Measurements from ENCODE around the gene BCLAF1. TPM values are rescaled to one million over a fixed set of nuclear protein-coding genes. Genes with fewer than 3 reads are reported as not detected.
A peak's percentile ranks its signal among the peaks of the same experiment; 100 is the strongest.
"Not testable (repeated sequence)": the region's sequence is repeated elsewhere in the genome, so short reads cannot be mapped to it uniquely, and the experiment has no call there.

Gene BCLAF1
- total and polyA plus RNA-seq, 3 experiments from 2014 or later = 130 to 269 (median 247) TPM

- peak overlapping the region in 1 of 7 donors; percentile 38 for H3K4me3 Mint-ChIP-seq
- peaks cover 0 to under 1% (median 0%) of the 10 kb centered on the region in 5 donors for H3K9me3 Mint-ChIP-seq
- H3K27ac ChIP-seq (ENCODE audit: low read depth, low read length) = no peak overlapping the region
- H3K27me3 ChIP-seq (ENCODE audit: insufficient read depth, low read length, poor library complexity, severe bottlenecking) = no peaks in the 10 kb centered on the region
- peaks cover 8 to 10% (median 8%) of the 10 kb centered on the region in 3 donors for H3K4me1 Mint-ChIP-seq
- no peaks in the 10 kb centered on the region for H3K36me3 ChIP-seq (ENCODE audit: insufficient read depth, low read length)
- H3K4me1 ChIP-seq (ENCODE audit: insufficient read depth, low read length) = no peaks in the 10 kb centered on the region
- peaks cover 0 to 6% of the 10 kb centered on the region in 2 donors for H3K27me3 Mint-ChIP-seq
- no peak for DNase-seq
- no peak overlapping the region for H3K4me3 ChIP-seq (ENCODE audit: low read length)
- POLR2A ChIA-PET = no interaction called here
- CTCF ChIA-PET = interaction anchor here (0.6 to 2.3 kb wide), 25 partner anchors 9 to 774 kb away, joined by 3 to 17 read pairs (median 7); no protein-coding TSS in a partner anchor
- no peak overlapping the region for H3K27ac Mint-ChIP-seq
- H3K36me3 Mint-ChIP-seq = no peaks in the 10 kb centered on the region
- H3K9me3 ChIP-seq (ENCODE audit: low read length) = no peaks in the 10 kb centered on the region
Observed at GRCh38 chr6:136225496-136225895, 64.2 kb downstream of the BCLAF1 start.

- H3K27ac Mint-ChIP-seq; H3K4me3 Mint-ChIP-seq; CTCF ChIA-PET; H3K9me3 Mint-ChIP-seq; DNase-seq; H3K27me3 ChIP-seq (ENCODE audit: insufficient read depth, low read length, poor library complexity, severe bottlenecking); H3K4me3 ChIP-seq (ENCODE audit: low read length); H3K9me3 ChIP-seq (ENCODE audit: low read length); POLR2A ChIA-PET; H3K4me1 ChIP-seq (ENCODE audit: insufficient read depth, low read length); H3K27ac ChIP-seq (ENCODE audit: low read depth, low read length); H3K36me3 Mint-ChIP-seq; H3K36me3 ChIP-seq (ENCODE audit: insufficient read depth, low read length): not testable (repeated sequence)
- H3K4me1 Mint-ChIP-seq = peaks cover 8 to 10% (median 8%) of the 10 kb centered on the region in 3 donors
- peaks cover 0 to 11% of the 10 kb centered on the region in 2 donors for H3K27me3 Mint-ChIP-seq
Observed at GRCh38 chr6:136224974-136225373, 64.7 kb downstream of the BCLAF1 start.

DNA sequence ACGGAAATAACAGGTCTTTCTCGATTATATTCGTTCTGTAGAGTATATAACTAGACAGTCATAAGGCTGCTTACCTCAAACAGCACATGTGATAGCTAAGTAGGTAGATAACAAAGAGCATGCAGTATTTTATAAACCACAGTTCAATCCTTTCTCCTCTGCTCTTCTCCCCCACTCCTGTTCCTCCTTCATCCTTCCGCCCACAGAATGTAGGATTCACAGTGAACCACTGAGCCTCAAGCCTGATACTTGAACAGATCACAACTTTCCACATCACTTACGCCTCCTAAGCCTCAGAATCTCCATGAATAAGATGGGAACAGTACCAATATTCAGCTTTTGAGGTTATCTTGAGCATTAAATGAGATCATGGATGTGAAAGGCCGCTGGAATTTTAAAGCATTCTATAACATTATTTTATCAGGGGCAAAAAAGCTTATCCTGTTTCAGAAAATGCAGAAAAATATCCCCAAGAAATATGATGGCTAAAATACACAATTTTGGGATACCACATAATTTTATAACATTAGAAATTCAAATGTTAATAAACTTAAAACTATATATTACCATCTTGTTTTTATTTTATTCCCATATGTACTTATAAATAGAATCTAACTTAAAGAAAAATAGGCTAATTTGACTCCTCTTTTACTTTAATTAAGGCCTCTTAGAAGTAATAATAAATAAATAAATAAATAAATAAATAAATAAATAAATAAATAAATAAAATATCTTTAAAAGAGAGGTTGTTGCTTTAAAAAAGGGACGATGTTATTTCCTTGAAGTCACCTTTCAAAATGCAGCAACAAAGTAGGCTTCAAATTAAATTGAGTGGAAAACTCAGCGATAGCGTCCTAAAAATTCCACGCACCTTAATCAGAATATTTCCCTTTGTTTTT is 72.9 kb downstream of the BCLAF1 start:
- H3K27me3 Mint-ChIP-seq = peaks cover 0 to 12% of the 10 kb centered on the region in 2 donors
- H3K4me3 Mint-ChIP-seq = no peak overlapping the region
- no peaks in the 10 kb centered on the region for H3K4me1 Mint-ChIP-seq
- H3K36me3 Mint-ChIP-seq = no peaks in the 10 kb centered on the region
- no peaks in the 10 kb centered on the region for H3K27me3 ChIP-seq (ENCODE audit: insufficient read depth, low read length, poor library complexity, severe bottlenecking)
- H3K9me3 ChIP-seq (ENCODE audit: low read length) = no peaks in the 10 kb centered on the region
- peaks cover 0 to 5% (median 2%) of the 10 kb centered on the region in 5 donors for H3K9me3 Mint-ChIP-seq
- DNase-seq = no peak
- ChIA-PET CTCF (interaction anchor here (1.4 kb wide), 1 partner anchor 10 kb away, joined by 8 read pairs; no protein-coding TSS in a partner anchor), POLR2A (no interaction called here)
- no peaks in the 10 kb centered on the region for H3K36me3 ChIP-seq (ENCODE audit: insufficient read depth, low read length)
- no peak overlapping the region for H3K27ac ChIP-seq (ENCODE audit: low read depth, low read length)
- no peak overlapping the region for H3K27ac Mint-ChIP-seq
- no peak overlapping the region for H3K4me3 ChIP-seq (ENCODE audit: low read length)
- H3K4me1 ChIP-seq (ENCODE audit: insufficient read depth, low read length) = no peaks in the 10 kb centered on the region

- H3K4me1 ChIP-seq (ENCODE audit: insufficient read depth, low read length) = no peaks in the 10 kb centered on the region
- DNase-seq = no peak
- H3K27me3 ChIP-seq (ENCODE audit: insufficient read depth, low read length, poor library complexity, severe bottlenecking) = no peaks in the 10 kb centered on the region
- H3K9me3 ChIP-seq (ENCODE audit: low read length) = no peaks in the 10 kb centered on the region
- Mint-ChIP-seq H3K4me3 (no peak overlapping the region), H3K36me3 (no peaks in the 10 kb centered on the region), H3K4me1 (no peaks in the 10 kb centered on the region), H3K27me3 (peaks cover 0 to 1% of the 10 kb centered on the region in 2 donors), H3K27ac (no peak overlapping the region), H3K9me3 (no peaks in the 10 kb centered on the region)
- no peak overlapping the region for H3K27ac ChIP-seq (ENCODE audit: low read depth, low read length)
- no peaks in the 10 kb centered on the region for H3K36me3 ChIP-seq (ENCODE audit: insufficient read depth, low read length)
- POLR2A ChIA-PET = no interaction called here
- no peak overlapping the region for H3K4me3 ChIP-seq (ENCODE audit: low read length)
- CTCF ChIA-PET = interaction anchor here (1.0 to 1.1 kb wide), 2 partner anchors 9 to 13 kb away, joined by 3 to 4 read pairs; no protein-coding TSS in a partner anchor
Observed at GRCh38 chr6:136213853-136214252, 75.8 kb downstream of the BCLAF1 start.

DNA sequence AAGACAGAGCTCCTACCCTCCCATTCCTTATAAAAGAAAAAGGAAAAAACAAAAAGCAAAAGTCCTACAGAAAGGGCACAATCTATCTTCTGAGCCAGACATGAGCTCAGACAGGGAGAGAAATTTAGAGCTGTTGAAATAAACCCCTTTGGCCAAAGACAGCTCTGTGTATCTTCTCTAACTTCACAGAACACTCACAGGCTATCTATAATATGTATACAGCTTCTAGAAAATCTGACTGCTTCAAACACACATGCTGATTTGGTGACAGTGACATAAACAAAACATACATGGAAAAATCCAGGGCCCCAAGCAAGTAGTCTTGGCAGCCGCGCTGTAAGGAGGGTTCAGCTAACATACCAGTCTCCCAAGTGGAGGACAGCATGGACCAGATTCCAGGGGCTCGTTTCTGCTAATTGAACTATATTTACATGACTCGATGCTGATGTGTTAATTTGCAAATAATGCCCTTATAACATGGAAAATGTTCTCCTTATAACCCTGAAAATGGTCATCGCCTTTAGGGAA is 76.6 kb downstream of the BCLAF1 start:
- H3K27ac Mint-ChIP-seq = no peak overlapping the region
- ChIA-PET CTCF (interaction anchor here (1.1 kb wide), 1 partner anchor 9 kb away, joined by 4 read pairs; no protein-coding TSS in a partner anchor), POLR2A (no interaction called here)
- Histone ChIP-seq H3K36me3 (ENCODE audit: insufficient read depth, low read length) (no peaks in the 10 kb centered on the region), H3K4me3 (ENCODE audit: low read length) (no peak overlapping the region), H3K27me3 (ENCODE audit: insufficient read depth, low read length, poor library complexity, severe bottlenecking) (no peaks in the 10 kb centered on the region), H3K9me3 (ENCODE audit: low read length) (no peaks in the 10 kb centered on the region), H3K4me1 (ENCODE audit: insufficient read depth, low read length) (no peaks in the 10 kb centered on the region), H3K27ac (ENCODE audit: low read depth, low read length) (no peak overlapping the region)
- H3K27me3 Mint-ChIP-seq = peaks cover 0 to 1% of the 10 kb centered on the region in 2 donors
- no peaks in the 10 kb centered on the region for H3K9me3 Mint-ChIP-seq
- no peak for DNase-seq
- H3K4me1 Mint-ChIP-seq = no peaks in the 10 kb centered on the region
- no peak overlapping the region for H3K4me3 Mint-ChIP-seq
- no peaks in the 10 kb centered on the region for H3K36me3 Mint-ChIP-seq

DNA sequence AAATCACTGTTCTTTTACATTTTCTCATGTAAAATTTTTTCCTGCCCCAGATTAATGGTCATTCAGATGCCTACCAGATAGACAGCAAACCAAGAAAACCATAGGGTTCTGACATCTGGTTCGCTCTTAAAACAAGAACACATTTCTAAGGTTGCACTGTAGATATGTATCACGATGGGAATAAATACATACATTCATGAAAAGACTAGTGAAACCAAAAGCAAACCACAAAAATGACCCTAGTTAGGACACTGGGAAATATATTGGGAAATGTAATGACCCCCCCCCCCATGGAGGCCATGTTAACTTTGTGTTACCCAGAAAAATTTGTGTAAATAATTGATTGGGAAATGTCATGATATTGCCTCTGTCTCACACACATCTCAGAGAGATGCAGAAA is 77.0 kb downstream of the BCLAF1 start:
- POLR2A ChIA-PET = no interaction called here
- no peak overlapping the region for H3K27ac Mint-ChIP-seq
- H3K4me3 ChIP-seq (ENCODE audit: low read length) = no peak overlapping the region
- no peaks in the 10 kb centered on the region for H3K9me3 Mint-ChIP-seq
- CTCF ChIA-PET = interaction anchor here (1.1 kb wide), 1 partner anchor 8 kb away, joined by 4 read pairs; no protein-coding TSS in a partner anchor
- H3K36me3 Mint-ChIP-seq = no peaks in the 10 kb centered on the region
- no peaks in the 10 kb centered on the region for H3K27me3 ChIP-seq (ENCODE audit: insufficient read depth, low read length, poor library complexity, severe bottlenecking)
- peaks cover 0 to 1% of the 10 kb centered on the region in 2 donors for H3K27me3 Mint-ChIP-seq
- no peak overlapping the region for H3K4me3 Mint-ChIP-seq
- H3K9me3 ChIP-seq (ENCODE audit: low read length) = no peaks in the 10 kb centered on the region
- H3K27ac ChIP-seq (ENCODE audit: low read depth, low read length) = no peak overlapping the region
- no peak for DNase-seq
- no peaks in the 10 kb centered on the region for H3K4me1 Mint-ChIP-seq
- no peaks in the 10 kb centered on the region for H3K4me1 ChIP-seq (ENCODE audit: insufficient read depth, low read length)
- no peaks in the 10 kb centered on the region for H3K36me3 ChIP-seq (ENCODE audit: insufficient read depth, low read length)

DNA sequence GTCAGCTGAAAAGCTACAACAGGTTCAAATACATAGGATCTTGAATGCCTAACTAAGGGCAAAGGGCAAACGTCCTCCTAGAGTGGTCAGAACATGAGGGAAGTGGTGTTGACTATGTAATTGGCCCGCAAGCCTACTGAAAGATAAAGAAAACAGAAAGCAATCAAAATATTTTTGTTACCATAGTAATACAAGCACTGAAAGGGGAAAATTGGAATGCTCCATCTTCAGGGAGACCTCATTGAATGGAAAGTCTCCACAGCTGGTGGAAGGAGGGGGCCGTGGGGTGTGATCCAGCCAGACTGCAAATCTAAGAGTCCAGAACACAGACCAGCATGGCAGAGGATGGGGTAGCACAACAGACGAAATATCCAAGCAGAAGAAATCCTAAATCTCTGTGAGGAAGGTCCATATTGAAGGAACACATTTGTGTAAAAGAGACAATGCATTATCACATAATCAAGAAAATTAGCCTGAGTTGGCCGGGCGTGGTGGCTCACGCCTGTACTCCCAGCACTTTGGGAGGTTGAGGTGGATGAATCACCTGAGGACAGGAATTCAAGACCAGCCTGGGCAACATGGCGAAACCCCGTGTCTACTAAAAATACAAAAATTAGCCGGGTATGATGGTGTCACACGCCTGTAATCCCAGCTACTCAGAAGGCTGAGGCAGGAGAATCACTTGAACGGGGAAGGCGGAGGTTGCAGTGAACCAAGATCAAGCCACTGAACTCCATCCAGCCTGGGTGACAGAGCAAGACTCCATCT is 79.1 kb downstream of the BCLAF1 start:
- CTCF ChIA-PET = no interaction called here
- POLR2A ChIA-PET = no interaction called here
- Mint-ChIP-seq H3K4me3 (no peak overlapping the region), H3K36me3 (no peaks in the 10 kb centered on the region), H3K4me1 (no peaks in the 10 kb centered on the region), H3K27me3 (peaks cover 1 to 3% of the 10 kb centered on the region in 2 donors), H3K27ac (peak overlapping the region in 1 of 8 donors; percentile 60), H3K9me3 (no peaks in the 10 kb centered on the region)
- Histone ChIP-seq H3K4me1 (ENCODE audit: insufficient read depth, low read length) (no peaks in the 10 kb centered on the region), H3K4me3 (ENCODE audit: low read length) (no peak overlapping the region), H3K36me3 (ENCODE audit: insufficient read depth, low read length) (no peaks in the 10 kb centered on the region), H3K9me3 (ENCODE audit: low read length) (no peaks in the 10 kb centered on the region), H3K27me3 (ENCODE audit: insufficient read depth, low read length, poor library complexity, severe bottlenecking) (no peaks in the 10 kb centered on the region), H3K27ac (ENCODE audit: low read depth, low read length) (no peak overlapping the region)
- DNase-seq = no peak

DNA sequence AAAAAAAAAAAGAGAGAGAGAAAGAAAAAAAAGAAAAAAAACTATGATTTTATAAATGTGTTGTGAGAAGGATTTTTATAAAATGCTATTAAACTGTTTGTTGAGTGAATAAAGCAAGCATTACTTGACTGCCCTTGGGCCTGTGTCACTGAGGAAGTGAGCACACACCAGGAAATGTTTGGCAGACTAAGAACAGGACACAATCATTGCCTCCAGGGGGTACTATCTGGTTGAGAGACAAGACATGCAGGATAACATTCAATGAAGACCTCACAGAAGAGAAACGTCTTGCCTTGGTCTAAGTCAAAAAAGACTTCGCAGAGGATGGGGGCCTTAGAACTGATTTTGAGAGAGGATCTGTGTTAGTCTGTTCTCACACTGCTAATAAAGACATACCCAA is 80.2 kb downstream of the BCLAF1 start:
- Mint-ChIP-seq H3K27me3 (peaks cover 1 to 3% of the 10 kb centered on the region in 2 donors), H3K4me3 (no peak overlapping the region), H3K27ac (no peak overlapping the region), H3K9me3 (no peaks in the 10 kb centered on the region), H3K36me3 (no peaks in the 10 kb centered on the region), H3K4me1 (no peaks in the 10 kb centered on the region)
- Histone ChIP-seq H3K4me1 (ENCODE audit: insufficient read depth, low read length) (no peaks in the 10 kb centered on the region), H3K4me3 (ENCODE audit: low read length) (no peak overlapping the region), H3K27ac (ENCODE audit: low read depth, low read length) (no peak overlapping the region), H3K9me3 (ENCODE audit: low read length) (no peaks in the 10 kb centered on the region), H3K27me3 (ENCODE audit: insufficient read depth, low read length, poor library complexity, severe bottlenecking) (no peaks in the 10 kb centered on the region), H3K36me3 (ENCODE audit: insufficient read depth, low read length) (no peaks in the 10 kb centered on the region)
- no peak for DNase-seq
- ChIA-PET CTCF (no interaction called here), POLR2A (no interaction called here)
